H1 (cell line): Measurements from ENCODE around the gene CD7. TPM values are rescaled to one million over a fixed set of nuclear protein-coding genes. Genes with fewer than 3 reads are reported as not detected.

ENCODE experiments used
- CTCF ChIA-PET: fragments of 300-600 bp; sonication (Branson Sonifier 250); formaldehyde crosslinking; loops from one replicate; lab custom pipeline; 2021; ENCODE audit not compliant: partially characterized antibody; lab: Charles Lee
- POLR2A ChIA-PET: fragments of 300-600 bp; sonication (Branson Sonifier 250); formaldehyde crosslinking; loops from one replicate; lab custom pipeline; 2021; ENCODE audit warnings: inconsistent platforms; ENCODE audit not compliant: partially characterized antibody; lab: Charles Lee
- DNase-seq, 2 experiments: peaks; one replicate each; pipeline versions ENCODE4 v3.0.0 to v3.0.0-alpha.2; 2010 to 2022; ENCODE audit warnings: low spot score in 2 of 2, low read depth in 1 of 2, mixed read lengths in 1 of 2
- FAIRE-seq: peaks from 2 replicates; lab custom pipeline; 2011; peaks lifted over from hg19 to GRCh38; lab: Jason Lieb, UNC
- H2AFZ ChIP-seq: 2 replicates; pipeline ENCODE4 v1.8.1; 2012; ENCODE audit warnings: low read length, inconsistent platforms
- H2AK5ac ChIP-seq: 2 replicates; pipeline ENCODE4 v1.6.1; 2013; ENCODE audit warnings: low read depth, low read length
- H2BK120ac ChIP-seq: replicated peaks from 2 replicates; pipeline ENCODE3; 2013; ENCODE audit warnings: low read depth, low read length, inconsistent platforms
- H2BK12ac ChIP-seq: 2 replicates; pipeline ENCODE4 v1.6.1; 2013; ENCODE audit warnings: low read depth, low read length
- H2BK15ac ChIP-seq: 2 replicates; pipeline ENCODE4 v1.6.1; 2013; ENCODE audit warnings: low read length
- H2BK20ac ChIP-seq: 2 replicates; pipeline ENCODE4 v1.6.1; 2013; ENCODE audit warnings: low read length
- H2BK5ac ChIP-seq: 2 replicates; pipeline ENCODE4 v1.6.1; 2013; ENCODE audit warnings: low read depth, low read length
- H3K14ac ChIP-seq: 2 replicates; pipeline ENCODE4 v1.6.1; 2013; ENCODE audit warnings: inconsistent platforms; ENCODE audit not compliant: insufficient read length
- H3K18ac ChIP-seq: 2 replicates; pipeline ENCODE4 v1.6.1; 2013; ENCODE audit warnings: low read length; ENCODE audit errors: extremely low read depth
- H3K23ac ChIP-seq: 2 replicates; pipeline ENCODE4 v1.6.1; 2013; ENCODE audit warnings: inconsistent platforms; ENCODE audit not compliant: insufficient read length
- H3K23me2 ChIP-seq: 2 replicates; pipeline ENCODE4 v1.6.1; 2013; ENCODE audit warnings: low read depth, low read length
- H3K27ac ChIP-seq: 2 replicates; pipeline ENCODE4 v1.6.1; 2011; ENCODE audit warnings: low read depth, low read length, inconsistent platforms
- H3K27me3 ChIP-seq, 4 experiments: replicated peaks in 1 of 4; 1 replicate in 1 of 4; 2 replicates in 3 of 4; pipeline versions ENCODE4 v1.6.1 to v1.8.1; 2011 to 2013; ENCODE audit warnings: low read length in 3 of 4, mild to moderate bottlenecking in 3 of 4, inconsistent platforms in 2 of 4, mixed read lengths in 2 of 4, moderate library complexity in 1 of 4; ENCODE audit not compliant: control insufficient read depth in 3 of 4, insufficient read depth in 3 of 4; ENCODE audit errors: extremely low read depth in 1 of 4
- H3K36me3 ChIP-seq, 4 experiments: 2 replicates each; pipeline versions ENCODE4 v1.6.1 to v1.8.1; 2011 to 2013; ENCODE audit warnings: mild to moderate bottlenecking in 4 of 4, low read length in 3 of 4, moderate library complexity in 2 of 4, control low read depth in 1 of 4, inconsistent platforms in 1 of 4; ENCODE audit not compliant: insufficient read depth in 4 of 4, control insufficient read depth in 2 of 4
- H3K4ac ChIP-seq: replicated peaks from 2 replicates; pipeline ENCODE3; 2013; ENCODE audit warnings: low read length, low read depth, mixed read lengths, inconsistent platforms; ENCODE audit not compliant: insufficient read length
- H3K4me1 ChIP-seq, 4 experiments: replicated peaks in 1 of 4; 1 replicate in 1 of 4; 2 replicates in 3 of 4; pipeline versions ENCODE4 v1.6.1 to v1.8.1; 2011 to 2013; ENCODE audit warnings: low read length in 3 of 4, inconsistent platforms in 2 of 4, mixed read lengths in 1 of 4; ENCODE audit not compliant: insufficient read depth in 4 of 4, control insufficient read depth in 3 of 4
- H3K4me2 ChIP-seq, 2 experiments: 2 replicates each; pipeline versions ENCODE4 v1.6.1 to v1.8.1; 2011 to 2013; ENCODE audit warnings: low read depth in 2 of 2, low read length in 2 of 2, control low read depth in 1 of 2, inconsistent platforms in 1 of 2, mild to moderate bottlenecking in 1 of 2; ENCODE audit not compliant: insufficient read depth in 1 of 2
- H3K4me3 ChIP-seq, 4 experiments: fragments of 200-600, 300-600 bp in 1 of 4; sonication (generic), shearing (Covaris generic), sonication (Bioruptor Twin) in 1 of 4; 2 replicates each; pipeline versions ENCODE4 v1.5.1 to v1.8.1; 2011 to 2016; ENCODE audit warnings: low read length in 4 of 4, low read depth in 3 of 4, control low read depth in 2 of 4, inconsistent platforms in 2 of 4, mild to moderate bottlenecking in 2 of 4, mixed read lengths in 1 of 4, moderate library complexity in 1 of 4; ENCODE audit not compliant: insufficient read depth in 2 of 4; ENCODE audit errors: extremely low read depth in 1 of 4
- H3K56ac ChIP-seq: replicated peaks from 2 replicates; pipeline ENCODE3; 2013; ENCODE audit warnings: low read depth, mild to moderate bottlenecking, mixed read lengths, low read length, inconsistent platforms; ENCODE audit not compliant: insufficient read length
- H3K79me1 ChIP-seq: 2 replicates; pipeline ENCODE4 v1.6.1; 2013; ENCODE audit warnings: low read depth, low read length, control low read depth
- H3K79me2 ChIP-seq, 2 experiments: 2 replicates each; pipeline versions ENCODE4 v1.6.1 to v1.8.1; 2012 to 2013; ENCODE audit warnings: low read length in 2 of 2, mild to moderate bottlenecking in 2 of 2, inconsistent platforms in 1 of 2; ENCODE audit not compliant: insufficient read depth in 2 of 2, control insufficient read depth in 1 of 2
- H3K9ac ChIP-seq, 4 experiments: replicated peaks in 1 of 4; 1 replicate in 1 of 4; 2 replicates in 3 of 4; pipeline versions ENCODE4 v1.6.1 to v1.8.1; 2011 to 2013; ENCODE audit warnings: low read depth in 3 of 4, low read length in 3 of 4, control low read depth in 2 of 4, mild to moderate bottlenecking in 2 of 4, moderate library complexity in 2 of 4, inconsistent platforms in 1 of 4; ENCODE audit errors: extremely low read depth in 1 of 4
- H3K9me3 ChIP-seq, 2 experiments: 2 replicates each; pipeline versions ENCODE4 v1.6.1 to v1.8.1; 2012 to 2013; ENCODE audit warnings: mild to moderate bottlenecking in 2 of 2, moderate library complexity in 2 of 2, control low read depth in 1 of 2, inconsistent platforms in 1 of 2, low read depth in 1 of 2, low read length in 1 of 2, mixed read lengths in 1 of 2; ENCODE audit not compliant: insufficient read depth in 2 of 2
- H4K20me1 ChIP-seq, 2 experiments: replicated peaks in 1 of 2; 2 replicates each; pipeline versions ENCODE3 to v1.8.1; 2011 to 2013; ENCODE audit warnings: inconsistent platforms in 2 of 2, low read length in 2 of 2, mild to moderate bottlenecking in 1 of 2; ENCODE audit not compliant: insufficient read depth in 2 of 2, control insufficient read depth in 1 of 2
- H4K5ac ChIP-seq: 2 replicates; pipeline ENCODE4 v1.6.1; 2013; ENCODE audit warnings: low read length, low read depth, mixed read lengths, inconsistent platforms; ENCODE audit not compliant: insufficient read length
- H4K8ac ChIP-seq: 2 replicates; pipeline ENCODE4 v1.8.0; 2013; ENCODE audit warnings: mild to moderate bottlenecking, moderate library complexity, low read length, inconsistent platforms; ENCODE audit not compliant: insufficient read depth; ENCODE audit errors: extremely low read depth
- H4K91ac ChIP-seq: replicated peaks from 2 replicates; pipeline ENCODE3; 2013; ENCODE audit warnings: low read length, mixed read lengths, inconsistent platforms; ENCODE audit not compliant: insufficient read length
- RNF2 ChIP-seq: fragments of 200-900, 300-1000 bp; sonication (generic); IDR thresholded peaks from 2 replicates; pipeline ENCODE4 v1.7.1; 2016; ENCODE audit warnings: borderline replicate concordance, low read depth, mild to moderate bottlenecking, antibody characterized with exemption, low read length; ENCODE audit not compliant: poor library complexity, severe bottlenecking; ENCODE audit errors: missing control alignments
- SIN3A ChIP-seq, 2 experiments: IDR thresholded peaks in 1 of 2; conservative IDR thresholded peaks in 1 of 2; 2 replicates each; pipeline ENCODE4 v1.6.1; 2011 to 2012; ENCODE audit warnings: low read length in 2 of 2, improper control_type of control experiment in 1 of 2, low read depth in 1 of 2, mild to moderate bottlenecking in 1 of 2
- WGBS, 2 experiments: shearing (Covaris generic) in 1 of 2; methylation state at CpG; one replicate each; pipeline versions ENCODE4 v1.1.6 to v1.1.7; 2013 to 2015; ENCODE audit warnings: low lambda C conversion rate in 2 of 2, mixed read lengths in 2 of 2, inconsistent platforms in 1 of 2, low coverage in 1 of 2, missing lambda C conversion rate in 1 of 2; ENCODE audit not compliant: insufficient replicate concordance in 2 of 2, insufficient coverage in 1 of 2, insufficient read length in 1 of 2; ENCODE audit errors: extremely low coverage in 1 of 2, missing lambda C conversion rate in 1 of 2; 5-methylcytosine and 5-hydroxymethylcytosine counted together
- polyA plus RNA-seq, 7 experiments: library from polyadenylated mRNA; depleted of rRNA in 3 of 7; stranded (reverse) in 5 of 7; unstranded in 2 of 7; fragments of >200 nt in 5 of 7; fragments of 200-250 nt in 2 of 7; gene quantifications; 1 replicate in 5 of 7; 2 replicates in 1 of 7; 4 replicates in 1 of 7; pipeline versions ENCODE4 v1.2.1 to v1.2.3, GENCODE V29; 2011 to 2013; ENCODE audit warnings: missing spikeins in 2 of 7, mixed read lengths in 2 of 7
- total RNA-seq: library from RNA; stranded (reverse); fragmentation: NEBNext Ultra II Directional; extraction: Animal tissue kit (Norgen Biotek cat#: 25700); gene quantifications from 2 replicates; pipeline ENCODE4 v1.2.1, GENCODE V29; 2021

CD7 gene
- total and polyA plus RNA-seq, 2 of the 8 experiments (the other 6 are each of a cell fraction or from before 2014, with no cell fraction given), result 0.83 to 0.86 TPM

DNA sequence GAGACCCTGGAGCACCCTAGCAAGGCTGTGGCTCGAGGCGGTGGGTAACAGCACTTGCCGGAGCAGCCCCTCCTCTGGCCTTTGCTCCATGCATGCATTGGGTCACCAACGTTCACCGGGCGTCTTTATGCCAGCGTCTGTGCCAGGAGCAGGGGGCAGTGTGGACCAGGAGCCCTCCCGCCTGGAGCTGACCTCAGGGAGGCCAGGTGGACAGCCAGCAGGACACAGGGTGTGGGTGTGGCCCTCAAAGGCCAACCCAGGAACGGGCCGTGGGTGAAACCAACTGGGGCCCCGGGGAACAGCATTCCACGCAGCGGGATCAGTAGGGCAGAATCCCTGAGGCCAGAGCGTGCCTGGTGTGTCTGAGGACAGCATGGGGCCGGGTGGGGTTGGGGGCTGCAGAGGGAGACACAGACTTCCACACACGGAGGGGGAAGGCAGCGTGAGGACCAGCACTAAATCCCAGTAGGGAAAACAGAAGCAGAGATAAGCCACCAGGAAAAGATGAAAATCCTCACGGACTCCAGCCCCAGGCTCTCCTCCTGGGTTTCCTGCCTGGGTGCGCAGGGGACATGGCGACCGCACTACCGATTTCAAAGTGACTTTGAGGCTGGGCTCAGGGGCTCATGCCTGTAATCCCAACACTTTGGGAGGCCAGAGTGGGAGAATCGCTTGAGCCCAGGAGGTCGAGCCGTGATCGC, 2.9 kb upstream of the CD7 start:
- Histone ChIP-seq H3K23me2 (peaks cover 5% of the 10 kb centered on the region; the same call in 1 of the 2 replicates), H4K91ac (no peak overlapping the region), H3K56ac (no peak overlapping the region), H3K4ac (no peak overlapping the region), H4K8ac (no peak overlapping the region; the same call in 1 of the 2 replicates), H3K36me3 (no peaks in the 10 kb centered on the region), H3K79me2 (no peaks in the 10 kb centered on the region), H2BK20ac (no peak overlapping the region), H3K23ac (no peak overlapping the region), H3K14ac (no peak overlapping the region), H2AK5ac (no peak overlapping the region), H4K20me1 (peaks cover 0 to 12% of the 10 kb centered on the region in 2 experiments), H4K5ac (no peak overlapping the region), H2AFZ (no peak overlapping the region), H3K9me3 (peaks cover 0 to 14% of the 10 kb centered on the region in 2 experiments; a peak in 1 of 4 replicates), H3K9ac (no peak overlapping the region), H2BK15ac (no peak overlapping the region), H3K79me1 (no peaks in the 10 kb centered on the region), H3K27ac (no peak overlapping the region), H3K4me3 (no peak overlapping the region), H3K18ac (no peak overlapping the region), H3K4me1 (peaks cover 0 to 5% (median 4%) of the 10 kb centered on the region in 4 experiments; a peak in 6 of 7 replicates), H3K27me3 (no peaks in the 10 kb centered on the region; a peak in 2 of 7 replicates), H2BK5ac (no peak overlapping the region), H2BK120ac (no peak overlapping the region), H2BK12ac (no peak overlapping the region), H3K4me2 (no peak overlapping the region)
- CTCF ChIA-PET, result interaction anchor here (0.6 to 4.7 kb wide), 9 partner anchors 10 to 75 kb away, joined by 3 to 32 read pairs (median 7); partner anchors contain the start of gene SECTM1
- TF ChIP-seq SIN3A (conservative IDR thresholded peaks at IDR 0.05 in 1 of 2, IDR thresholded peaks at IDR 0.05 in 1 of 2; ENCODE audit: low read depth in 1 of 2, low read length in 2 of 2), result no peak
- TF ChIP-seq RNF2, result no peak
- 89% methylated on average over 21 of the region's 26 CpGs; no CpG with 5 or more reads in 1 of the 2 experiments for WGBS, 2 experiments
- no peak for DNase-seq
- no peak for FAIRE-seq
- POLR2A ChIA-PET, result interaction anchor here (1.0 kb wide), 1 partner anchor 13 kb away, joined by 3 read pairs; no protein-coding TSS in a partner anchor
